PC-3 (cell line): ENCODE data around the gene CACNA1B.

Experiments used
- EZH2 ChIP-seq: fragments of 300-600 bp; sonication (generic); IDR thresholded peaks from one replicate; pipeline ENCODE4 v1.6.1; 2017; ENCODE audit warnings: antibody characterized with exemption, mild to moderate bottlenecking, low read length; ENCODE audit not compliant: unreplicated experiment
- TF ChIP-seq, protein P1 (sequence below): fragments of 300-600 bp; sonication (generic); conservative IDR thresholded peaks from 2 replicates; pipeline ENCODE4 v1.5.1; 2017; ENCODE audit warnings: antibody characterized with exemption, low read depth, mild to moderate bottlenecking, low read length

DNA sequence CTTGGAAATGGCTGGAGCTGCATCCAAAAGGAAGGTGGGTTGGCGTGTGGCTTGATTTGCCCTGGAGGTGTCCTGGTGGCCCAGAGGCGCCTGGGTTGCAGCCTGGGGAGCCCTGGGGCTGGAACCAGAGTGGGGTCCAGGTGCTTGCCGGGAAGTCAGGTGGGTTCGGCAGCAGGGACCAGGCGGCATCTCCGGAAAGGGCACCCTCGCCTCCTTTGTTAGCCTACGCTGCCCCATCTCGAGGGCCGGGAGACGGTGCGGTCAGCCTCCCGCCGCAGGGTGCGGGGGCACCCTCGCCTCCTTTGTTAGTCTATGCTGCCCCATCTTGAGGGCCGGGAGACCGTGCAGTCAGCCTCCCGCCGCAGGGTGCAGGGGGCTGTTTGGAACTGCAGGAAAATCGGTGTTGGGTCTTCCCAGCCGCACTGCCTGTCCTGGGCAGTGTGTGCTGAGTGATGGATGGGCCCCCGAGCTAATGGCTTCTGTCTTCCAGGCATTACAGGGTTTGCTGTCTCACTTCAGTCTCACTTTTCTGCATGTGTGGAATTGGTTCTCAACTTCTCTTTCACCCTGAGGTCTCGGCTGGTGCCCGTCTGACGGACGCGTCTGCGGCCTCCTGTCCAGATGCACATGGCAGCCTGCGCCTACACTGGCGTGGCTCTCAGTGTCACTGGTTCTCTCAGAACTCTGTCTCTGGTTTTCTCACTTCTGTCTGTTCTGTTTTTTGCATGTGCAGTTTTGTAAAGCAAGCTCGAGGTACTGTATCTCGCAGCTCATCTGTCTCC is 139.0 kb downstream of the CACNA1B start:
- TF ChIP-seq, protein P1, sequence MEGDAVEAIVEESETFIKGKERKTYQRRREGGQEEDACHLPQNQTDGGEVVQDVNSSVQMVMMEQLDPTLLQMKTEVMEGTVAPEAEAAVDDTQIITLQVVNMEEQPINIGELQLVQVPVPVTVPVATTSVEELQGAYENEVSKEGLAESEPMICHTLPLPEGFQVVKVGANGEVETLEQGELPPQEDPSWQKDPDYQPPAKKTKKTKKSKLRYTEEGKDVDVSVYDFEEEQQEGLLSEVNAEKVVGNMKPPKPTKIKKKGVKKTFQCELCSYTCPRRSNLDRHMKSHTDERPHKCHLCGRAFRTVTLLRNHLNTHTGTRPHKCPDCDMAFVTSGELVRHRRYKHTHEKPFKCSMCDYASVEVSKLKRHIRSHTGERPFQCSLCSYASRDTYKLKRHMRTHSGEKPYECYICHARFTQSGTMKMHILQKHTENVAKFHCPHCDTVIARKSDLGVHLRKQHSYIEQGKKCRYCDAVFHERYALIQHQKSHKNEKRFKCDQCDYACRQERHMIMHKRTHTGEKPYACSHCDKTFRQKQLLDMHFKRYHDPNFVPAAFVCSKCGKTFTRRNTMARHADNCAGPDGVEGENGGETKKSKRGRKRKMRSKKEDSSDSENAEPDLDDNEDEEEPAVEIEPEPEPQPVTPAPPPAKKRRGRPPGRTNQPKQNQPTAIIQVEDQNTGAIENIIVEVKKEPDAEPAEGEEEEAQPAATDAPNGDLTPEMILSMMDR, result no peak
- TF ChIP-seq EZH2, result no peak
